SU-DHL-6 (cell line): ENCODE measurements around the gene MEAK7.

Source experiments
- EZH2phosphoT487 ChIP-seq: fragments of 200-600 bp; sonication (generic), shearing (Covaris generic); conservative IDR thresholded peaks from 2 replicates; pipeline ENCODE4 v1.6.1; 2018; ENCODE audit warnings: mild to moderate bottlenecking, antibody characterized with exemption, low read length, moderate library complexity, mixed read lengths
- TF ChIP-seq, protein P1 (sequence below): fragments of 200-600 bp; sonication (generic); IDR thresholded peaks from one replicate; pipeline ENCODE4 v1.5.1; 2017; ENCODE audit warnings: antibody characterized with exemption, mild to moderate bottlenecking, low read length, moderate library complexity; ENCODE audit not compliant: insufficient read depth, poor library complexity, severe bottlenecking

- TF ChIP-seq, protein P1, sequence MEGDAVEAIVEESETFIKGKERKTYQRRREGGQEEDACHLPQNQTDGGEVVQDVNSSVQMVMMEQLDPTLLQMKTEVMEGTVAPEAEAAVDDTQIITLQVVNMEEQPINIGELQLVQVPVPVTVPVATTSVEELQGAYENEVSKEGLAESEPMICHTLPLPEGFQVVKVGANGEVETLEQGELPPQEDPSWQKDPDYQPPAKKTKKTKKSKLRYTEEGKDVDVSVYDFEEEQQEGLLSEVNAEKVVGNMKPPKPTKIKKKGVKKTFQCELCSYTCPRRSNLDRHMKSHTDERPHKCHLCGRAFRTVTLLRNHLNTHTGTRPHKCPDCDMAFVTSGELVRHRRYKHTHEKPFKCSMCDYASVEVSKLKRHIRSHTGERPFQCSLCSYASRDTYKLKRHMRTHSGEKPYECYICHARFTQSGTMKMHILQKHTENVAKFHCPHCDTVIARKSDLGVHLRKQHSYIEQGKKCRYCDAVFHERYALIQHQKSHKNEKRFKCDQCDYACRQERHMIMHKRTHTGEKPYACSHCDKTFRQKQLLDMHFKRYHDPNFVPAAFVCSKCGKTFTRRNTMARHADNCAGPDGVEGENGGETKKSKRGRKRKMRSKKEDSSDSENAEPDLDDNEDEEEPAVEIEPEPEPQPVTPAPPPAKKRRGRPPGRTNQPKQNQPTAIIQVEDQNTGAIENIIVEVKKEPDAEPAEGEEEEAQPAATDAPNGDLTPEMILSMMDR = no peak
- no peak for TF ChIP-seq EZH2phosphoT487
Observed at GRCh38 chr16:84499638-84500037, 4.8 kb downstream of the MEAK7 start.
